ENCODE results near the gene GLYAT.
"Not testable (repeated sequence)": the region's sequence is repeated elsewhere in the genome, so short reads cannot be mapped to it uniquely, and the experiment has no call there.

GLYAT gene

DNA sequence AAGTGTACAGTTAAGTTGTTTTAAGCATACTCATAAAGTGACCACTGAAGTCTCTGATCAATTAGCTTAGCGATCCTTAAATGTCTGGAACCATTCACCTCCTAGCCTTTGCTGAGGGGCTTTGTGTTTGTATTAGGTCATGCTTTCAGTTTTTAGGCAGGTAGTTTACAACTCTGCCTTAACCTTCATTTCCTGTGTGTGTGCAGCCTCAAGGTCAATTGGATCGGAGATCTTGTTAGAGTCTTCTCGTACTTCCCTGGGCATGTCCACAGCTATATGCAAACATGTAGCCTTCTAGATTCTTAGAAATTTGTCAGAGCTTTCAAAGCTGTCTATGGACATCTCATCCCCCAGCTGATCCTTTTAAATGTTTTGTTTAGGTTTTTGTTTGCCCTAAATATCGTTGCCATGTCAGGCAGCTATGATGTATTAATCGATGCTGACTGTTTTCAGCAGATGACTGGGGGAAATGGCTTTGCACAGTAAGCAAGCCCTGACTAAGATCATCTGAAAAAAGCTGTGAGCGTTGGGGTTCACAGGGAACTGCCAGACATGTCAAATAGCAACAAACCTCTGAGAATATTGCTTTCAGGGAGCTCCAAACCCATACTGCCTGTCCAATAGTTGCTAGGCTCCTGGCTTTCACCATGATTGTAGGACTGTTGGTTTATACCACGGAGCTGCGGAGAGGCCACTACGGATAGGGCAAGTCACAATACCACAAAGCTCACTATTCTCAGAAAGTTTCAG is 45.6 kb downstream of the GLYAT start:
- Histone ChIP-seq H3K36me3 (ENCODE audit: control insufficient read depth in 5 of 5, insufficient read depth in 5 of 5, low read length in 5 of 5) (no peaks in the 10 kb centered on the region), H3K27ac (ENCODE audit: low read depth, low read length) (no peak overlapping the region), H3K27me3 (ENCODE audit: control insufficient read depth in 5 of 5, insufficient read depth in 4 of 5, low read length in 5 of 5) (no peaks in the 10 kb centered on the region), H3K4me3 (ENCODE audit: low read depth in 1 of 5, low read length in 5 of 5) (no peak overlapping the region), H3K9me3 (ENCODE audit: control insufficient read depth in 5 of 5, low read length in 5 of 5) (peaks cover 0 to 3% (median 0%) of the 10 kb centered on the region in 5 donors), H3K9ac (ENCODE audit: low read length in 5 of 5) (no peak overlapping the region), H3K4me1 (ENCODE audit: control insufficient read depth in 5 of 5, insufficient read depth in 5 of 5, low read length in 5 of 5) (no peaks in the 10 kb centered on the region)

DNA sequence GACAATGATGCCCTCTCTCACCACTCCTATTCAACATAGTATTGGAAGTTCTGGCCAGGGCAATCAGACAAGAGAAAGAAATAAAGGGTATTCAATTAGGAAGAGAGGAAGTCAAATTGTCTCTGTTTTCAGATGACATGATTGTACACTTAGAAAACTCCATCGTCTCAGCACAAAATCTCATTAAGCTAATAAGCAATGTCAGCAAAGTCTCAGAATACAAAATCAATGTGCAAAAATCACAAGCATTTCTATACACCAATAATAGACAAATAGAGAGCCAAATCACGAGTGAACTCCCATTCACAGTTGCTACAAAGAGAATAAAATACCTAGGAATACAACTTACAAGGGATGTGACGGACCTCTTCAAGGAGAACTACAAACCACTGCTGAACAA is 49.1 kb downstream of the GLYAT start:
- H3K27ac ChIP-seq (ENCODE audit: low read depth, low read length); H3K9me3 ChIP-seq (ENCODE audit: control insufficient read depth in 5 of 5, low read length in 5 of 5); H3K4me1 ChIP-seq (ENCODE audit: control insufficient read depth in 5 of 5, insufficient read depth in 5 of 5, low read length in 5 of 5); H3K9ac ChIP-seq (ENCODE audit: low read length in 5 of 5); H3K27me3 ChIP-seq (ENCODE audit: control insufficient read depth in 5 of 5, insufficient read depth in 4 of 5, low read length in 5 of 5); H3K4me3 ChIP-seq (ENCODE audit: low read depth in 1 of 5, low read length in 5 of 5); H3K36me3 ChIP-seq (ENCODE audit: control insufficient read depth in 5 of 5, insufficient read depth in 5 of 5, low read length in 5 of 5): not testable (repeated sequence)

DNA sequence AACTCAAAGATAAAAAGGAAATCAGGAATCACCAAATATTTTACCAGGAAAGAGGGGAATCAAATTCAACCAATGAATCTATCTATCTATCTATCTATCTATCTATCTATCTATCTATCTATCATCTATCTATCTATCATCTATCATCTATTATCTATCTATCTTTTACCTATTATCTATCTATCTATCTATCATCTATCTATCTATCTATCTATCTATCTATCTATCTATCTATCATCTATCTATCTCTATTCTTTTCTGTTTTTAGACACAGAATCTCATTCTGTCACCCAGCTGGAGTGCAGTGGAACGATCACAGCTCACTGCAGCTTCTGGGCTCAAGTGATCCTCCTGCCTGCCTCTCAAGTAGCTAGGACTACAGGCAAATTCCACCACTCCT is 54.2 kb downstream of the GLYAT start:
- not testable (repeated sequence) for H3K9me3 ChIP-seq (ENCODE audit: control insufficient read depth in 5 of 5, low read length in 5 of 5); H3K9ac ChIP-seq (ENCODE audit: low read length in 5 of 5); H3K27ac ChIP-seq (ENCODE audit: low read depth, low read length); H3K36me3 ChIP-seq (ENCODE audit: control insufficient read depth in 5 of 5, insufficient read depth in 5 of 5, low read length in 5 of 5); H3K4me3 ChIP-seq (ENCODE audit: low read depth in 1 of 5, low read length in 5 of 5); H3K27me3 ChIP-seq (ENCODE audit: control insufficient read depth in 5 of 5, insufficient read depth in 4 of 5, low read length in 5 of 5)
- peaks cover 0 to 12% (median 5%) of the 10 kb centered on the region in 5 donors for H3K4me1 ChIP-seq (ENCODE audit: control insufficient read depth in 5 of 5, insufficient read depth in 5 of 5, low read length in 5 of 5)

DNA sequence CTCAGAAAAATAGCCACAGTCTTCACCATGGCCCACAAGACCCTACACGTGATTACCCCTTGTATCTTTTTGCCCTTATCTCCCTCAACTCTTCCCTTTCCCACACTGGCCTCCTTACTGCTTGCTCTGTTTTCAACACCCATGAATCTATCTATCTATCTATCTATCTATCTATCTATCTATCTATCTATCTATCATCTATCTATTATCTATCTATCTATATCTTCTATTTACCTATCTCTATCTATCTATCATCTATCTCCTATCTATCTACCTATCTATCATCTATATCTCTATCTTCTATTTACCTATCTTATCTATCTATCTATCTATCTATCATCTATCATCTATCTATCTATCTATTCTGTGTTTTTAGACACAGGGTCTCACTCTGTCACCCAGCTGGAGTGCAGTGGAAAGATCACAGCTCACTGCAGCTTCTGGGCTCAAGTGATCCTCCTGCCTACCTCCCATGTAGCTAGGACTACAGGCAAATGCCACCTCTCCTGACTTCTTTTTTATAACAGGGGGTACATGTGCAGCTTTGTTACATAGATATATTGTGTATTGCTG is 55.1 kb downstream of the GLYAT start:
- Histone ChIP-seq H3K36me3 (ENCODE audit: control insufficient read depth in 5 of 5, insufficient read depth in 5 of 5, low read length in 5 of 5) (no peaks in the 10 kb centered on the region), H3K27ac (ENCODE audit: low read depth, low read length) (no peak overlapping the region), H3K9me3 (ENCODE audit: control insufficient read depth in 5 of 5, low read length in 5 of 5) (no peaks in the 10 kb centered on the region), H3K9ac (ENCODE audit: low read length in 5 of 5) (no peak overlapping the region), H3K4me3 (ENCODE audit: low read depth in 1 of 5, low read length in 5 of 5) (no peak overlapping the region), H3K4me1 (ENCODE audit: control insufficient read depth in 5 of 5, insufficient read depth in 5 of 5, low read length in 5 of 5) (peaks cover 0 to 12% (median 5%) of the 10 kb centered on the region in 5 donors), H3K27me3 (ENCODE audit: control insufficient read depth in 5 of 5, insufficient read depth in 4 of 5, low read length in 5 of 5) (peaks cover 0 to 5% (median 0%) of the 10 kb centered on the region in 5 donors)

DNA sequence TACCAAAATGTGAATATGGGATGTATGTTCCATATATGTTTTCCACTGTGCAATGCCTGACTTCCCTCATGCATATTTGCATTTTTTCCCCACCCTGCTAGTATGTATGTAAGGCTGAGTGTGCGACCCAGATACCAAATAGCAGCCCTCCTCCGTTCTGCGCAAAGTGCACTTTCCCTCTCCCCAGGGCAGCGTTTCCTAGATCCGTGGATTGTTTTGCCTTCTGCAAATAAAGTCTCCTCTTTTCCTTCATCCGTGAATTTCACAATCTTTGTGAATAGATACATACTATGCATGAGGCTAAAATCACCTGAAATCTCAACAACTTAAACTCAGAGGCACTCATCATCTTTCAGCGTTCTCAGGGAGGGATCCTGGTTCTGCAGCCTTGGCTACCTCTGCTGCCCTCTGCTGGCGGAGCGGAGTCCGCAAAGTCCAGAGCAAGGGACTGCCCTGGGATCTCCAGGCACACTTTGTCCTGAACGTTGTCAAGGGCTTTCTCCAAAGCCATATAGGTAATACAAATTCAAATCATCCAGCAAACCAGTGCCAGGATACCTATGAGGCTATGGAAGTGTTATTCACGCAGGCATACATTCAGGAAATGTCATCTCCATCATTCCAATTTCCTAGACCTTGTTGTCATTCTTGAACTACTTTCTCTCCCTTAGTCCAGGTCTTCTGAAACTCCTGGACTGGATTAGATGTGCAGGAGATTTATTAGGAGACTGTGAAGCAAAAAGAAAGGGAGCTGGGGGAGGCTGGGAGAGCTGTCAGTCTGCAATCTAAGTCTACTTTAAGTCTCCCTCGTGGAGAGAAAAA is 56.2 kb downstream of the GLYAT start:
- Histone ChIP-seq H3K27ac (ENCODE audit: low read depth, low read length) (no peak overlapping the region), H3K4me1 (ENCODE audit: control insufficient read depth in 5 of 5, insufficient read depth in 5 of 5, low read length in 5 of 5) (peaks cover 0 to 12% (median 5%) of the 10 kb centered on the region in 5 donors), H3K27me3 (ENCODE audit: control insufficient read depth in 5 of 5, insufficient read depth in 4 of 5, low read length in 5 of 5) (peaks cover 0 to 5% (median 0%) of the 10 kb centered on the region in 5 donors), H3K4me3 (ENCODE audit: low read depth in 1 of 5, low read length in 5 of 5) (no peak overlapping the region), H3K36me3 (ENCODE audit: control insufficient read depth in 5 of 5, insufficient read depth in 5 of 5, low read length in 5 of 5) (no peaks in the 10 kb centered on the region), H3K9me3 (ENCODE audit: control insufficient read depth in 5 of 5, low read length in 5 of 5) (no peaks in the 10 kb centered on the region), H3K9ac (ENCODE audit: low read length in 5 of 5) (no peak overlapping the region)

DNA sequence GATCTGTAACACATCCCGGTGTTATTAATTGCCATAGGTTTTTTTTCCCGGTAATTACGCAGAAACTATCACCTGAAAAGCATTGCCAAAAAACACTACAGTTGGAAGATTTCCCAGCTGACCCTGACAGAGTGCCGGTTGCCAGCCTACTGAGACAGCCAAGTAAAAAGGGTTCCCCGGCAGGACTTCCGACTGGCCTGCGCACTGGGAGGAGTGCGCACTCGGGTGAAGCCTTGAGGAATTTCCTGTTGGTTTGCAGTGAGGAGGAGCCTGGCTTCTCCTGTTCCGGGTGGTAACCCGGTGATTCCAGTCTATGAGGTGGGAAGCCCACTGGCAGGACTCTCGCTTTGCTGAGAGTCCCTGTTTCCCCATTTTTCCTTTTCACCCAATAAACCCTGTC is 57.1 kb downstream of the GLYAT start:
- peaks cover 0 to 12% (median 5%) of the 10 kb centered on the region in 5 donors for H3K4me1 ChIP-seq (ENCODE audit: control insufficient read depth in 5 of 5, insufficient read depth in 5 of 5, low read length in 5 of 5)
- H3K9me3 ChIP-seq (ENCODE audit: control insufficient read depth in 5 of 5, low read length in 5 of 5) = no peaks in the 10 kb centered on the region
- no peaks in the 10 kb centered on the region for H3K36me3 ChIP-seq (ENCODE audit: control insufficient read depth in 5 of 5, insufficient read depth in 5 of 5, low read length in 5 of 5)
- H3K27ac ChIP-seq (ENCODE audit: low read depth, low read length) = no peak overlapping the region
- H3K9ac ChIP-seq (ENCODE audit: low read length in 5 of 5) = no peak overlapping the region
- H3K4me3 ChIP-seq (ENCODE audit: low read depth in 1 of 5, low read length in 5 of 5) = no peak overlapping the region
- H3K27me3 ChIP-seq (ENCODE audit: control insufficient read depth in 5 of 5, insufficient read depth in 4 of 5, low read length in 5 of 5) = no peaks in the 10 kb centered on the region

DNA sequence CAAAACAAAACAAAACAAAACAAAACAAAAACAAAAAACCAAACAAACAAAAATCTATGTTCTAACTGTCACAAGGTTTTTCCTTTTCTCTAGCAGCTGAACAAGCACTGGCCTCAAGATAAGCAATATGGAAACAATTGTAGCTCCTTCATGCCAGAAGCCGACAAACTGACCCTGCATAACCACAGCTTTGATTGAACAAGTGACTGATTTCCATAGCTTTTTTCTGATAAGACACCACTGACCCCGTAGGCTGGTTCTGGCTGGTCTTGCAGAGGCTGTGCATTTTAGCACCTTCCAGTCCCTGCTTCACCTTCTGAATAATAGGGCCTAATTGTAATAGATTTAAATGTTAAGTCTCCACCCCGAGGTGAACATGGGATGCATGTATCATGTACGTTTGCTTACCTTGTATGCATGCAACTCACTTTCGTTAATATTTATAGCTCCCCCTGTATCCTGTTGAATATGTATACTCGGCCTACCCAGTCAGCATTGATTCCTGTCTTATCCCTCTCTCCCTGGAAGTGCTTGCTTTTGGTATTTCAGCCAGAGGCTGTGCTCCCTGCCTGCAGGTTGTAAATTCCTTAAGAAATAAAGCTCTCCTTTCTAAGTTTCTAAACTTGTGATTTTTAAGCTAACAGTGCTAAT is 59.6 kb downstream of the GLYAT start:
- H3K4me3 ChIP-seq (ENCODE audit: low read depth in 1 of 5, low read length in 5 of 5) = no peak overlapping the region
- peaks cover 0 to under 1% (median 0%) of the 10 kb centered on the region in 5 donors for H3K36me3 ChIP-seq (ENCODE audit: control insufficient read depth in 5 of 5, insufficient read depth in 5 of 5, low read length in 5 of 5)
- no peak overlapping the region for H3K27ac ChIP-seq (ENCODE audit: low read depth, low read length)
- H3K9me3 ChIP-seq (ENCODE audit: control insufficient read depth in 5 of 5, low read length in 5 of 5) = no peaks in the 10 kb centered on the region
- H3K27me3 ChIP-seq (ENCODE audit: control insufficient read depth in 5 of 5, insufficient read depth in 4 of 5, low read length in 5 of 5) = no peaks in the 10 kb centered on the region
- H3K4me1 ChIP-seq (ENCODE audit: control insufficient read depth in 5 of 5, insufficient read depth in 5 of 5, low read length in 5 of 5) = peaks cover 0 to 10% (median 3%) of the 10 kb centered on the region in 5 donors
- H3K9ac ChIP-seq (ENCODE audit: low read length in 5 of 5) = no peak overlapping the region

DNA sequence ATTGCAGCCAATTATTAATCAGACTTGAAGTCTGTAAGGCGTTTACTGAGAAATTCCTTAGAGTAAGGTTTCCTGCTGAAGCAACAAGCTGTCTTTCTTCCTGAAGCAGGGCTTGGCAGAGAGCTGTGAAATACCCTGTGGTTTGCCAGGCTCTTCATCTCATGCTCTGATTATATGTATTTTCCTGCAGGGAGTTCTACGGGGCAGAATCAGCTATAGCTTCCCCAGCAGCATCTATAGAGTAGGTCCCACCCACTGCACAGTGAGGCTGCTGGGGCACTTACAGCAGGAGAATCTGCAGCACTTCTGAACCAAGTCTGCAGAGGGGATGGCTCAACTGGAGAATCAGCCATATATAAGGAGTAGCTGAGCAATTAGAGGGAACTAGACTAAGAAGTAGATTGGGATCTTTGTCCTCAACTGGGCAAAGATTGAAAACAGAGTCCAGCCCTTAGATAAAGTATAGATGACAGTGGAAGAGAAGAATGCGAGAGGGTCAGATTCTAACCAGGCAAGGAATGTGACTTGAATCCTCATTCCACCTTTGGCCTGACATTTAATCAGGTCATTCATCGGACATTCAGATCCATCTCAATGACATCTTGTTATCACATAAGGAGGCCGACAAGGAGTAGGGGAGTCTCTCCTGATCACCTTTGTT is 71.7 kb downstream of the GLYAT start:
- Histone ChIP-seq H3K27me3 (ENCODE audit: control insufficient read depth in 5 of 5, insufficient read depth in 4 of 5, low read length in 5 of 5) (no peaks in the 10 kb centered on the region), H3K36me3 (ENCODE audit: control insufficient read depth in 5 of 5, insufficient read depth in 5 of 5, low read length in 5 of 5) (no peaks in the 10 kb centered on the region), H3K4me1 (ENCODE audit: control insufficient read depth in 5 of 5, insufficient read depth in 5 of 5, low read length in 5 of 5) (no peaks in the 10 kb centered on the region), H3K27ac (ENCODE audit: low read depth, low read length) (no peak overlapping the region), H3K9ac (ENCODE audit: low read length in 5 of 5) (no peak overlapping the region), H3K9me3 (ENCODE audit: control insufficient read depth in 5 of 5, low read length in 5 of 5) (no peaks in the 10 kb centered on the region), H3K4me3 (ENCODE audit: low read depth in 1 of 5, low read length in 5 of 5) (no peak overlapping the region)

DNA sequence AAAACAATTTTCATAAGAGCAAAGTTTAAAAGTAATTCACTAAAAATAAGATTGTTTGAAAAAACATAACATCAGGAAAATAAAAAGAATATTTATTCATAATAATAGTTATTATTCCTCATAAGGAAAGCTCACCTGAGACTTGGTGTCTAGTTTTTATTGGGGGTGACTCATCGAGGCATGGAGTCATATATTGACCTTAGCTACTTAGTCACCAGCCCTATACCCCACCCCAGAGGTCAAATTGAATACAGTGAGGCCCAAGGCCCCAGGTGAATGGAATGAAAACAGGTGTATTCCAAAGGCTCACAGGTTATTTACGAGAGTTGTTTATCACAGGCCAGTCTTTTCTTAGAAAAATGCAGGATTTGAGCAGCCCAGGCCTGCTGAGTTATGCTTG is 72.3 kb downstream of the GLYAT start:
- no peak overlapping the region for H3K4me3 ChIP-seq (ENCODE audit: low read depth in 1 of 5, low read length in 5 of 5)
- H3K4me1 ChIP-seq (ENCODE audit: control insufficient read depth in 5 of 5, insufficient read depth in 5 of 5, low read length in 5 of 5) = peaks cover 0 to under 1% (median 0%) of the 10 kb centered on the region in 5 donors
- H3K9ac ChIP-seq (ENCODE audit: low read length in 5 of 5) = no peak overlapping the region
- no peaks in the 10 kb centered on the region for H3K27me3 ChIP-seq (ENCODE audit: control insufficient read depth in 5 of 5, insufficient read depth in 4 of 5, low read length in 5 of 5)
- H3K36me3 ChIP-seq (ENCODE audit: control insufficient read depth in 5 of 5, insufficient read depth in 5 of 5, low read length in 5 of 5) = no peaks in the 10 kb centered on the region
- no peaks in the 10 kb centered on the region for H3K9me3 ChIP-seq (ENCODE audit: control insufficient read depth in 5 of 5, low read length in 5 of 5)
- H3K27ac ChIP-seq (ENCODE audit: low read depth, low read length) = no peak overlapping the region

Data from subcutaneous abdominal adipose tissue (tissue), 5 donors.